Embryonic facial prominence (tissue), 1 donor: ENCODE results near the gene INAFM2.

ENCODE experiments used
- DNase-seq: peaks from one replicate; pipeline ENCODE4 v3.0.0-alpha.2; 2016; ENCODE audit errors: extremely low spot score

Gene INAFM2

DNA sequence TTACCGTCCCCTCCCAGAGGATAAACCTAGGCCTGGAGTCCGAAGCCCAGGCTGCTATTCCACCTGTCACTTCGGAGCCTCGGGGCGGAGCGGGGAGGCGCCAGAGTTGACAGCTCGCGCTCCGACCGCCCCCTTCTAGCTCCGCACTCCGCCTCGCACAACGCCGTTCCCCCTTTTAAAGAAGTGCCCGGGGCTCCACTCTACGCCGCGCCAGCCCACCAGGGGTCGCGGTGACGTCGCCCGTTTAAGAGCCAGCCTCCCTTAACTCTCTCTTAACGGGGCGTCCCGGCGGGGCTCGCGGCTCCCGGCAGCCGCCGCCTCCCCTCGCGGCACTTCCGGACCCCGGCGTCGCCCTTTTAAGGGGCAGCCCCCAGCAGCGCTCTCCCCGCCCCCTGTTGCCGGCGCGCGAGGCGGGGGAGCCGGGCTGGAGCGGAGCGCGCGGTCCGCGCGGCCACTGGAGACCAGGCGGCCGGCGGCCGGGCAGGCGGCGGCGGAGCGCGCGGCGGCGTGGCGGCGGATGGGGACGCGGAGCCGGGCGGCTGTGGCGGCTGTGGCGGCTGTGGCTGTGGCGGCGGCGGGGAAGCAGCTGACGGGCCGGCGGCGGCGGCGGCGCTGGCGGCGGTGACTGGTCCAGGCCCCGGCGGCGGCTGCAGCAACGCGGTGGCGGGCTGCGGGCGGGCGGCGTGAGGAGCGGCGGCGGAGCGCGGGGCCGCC lies at the start of gene INAFM2:
Gene INAFM2, plus strand, starts transcription at position 454 of the 714 bp plus-strand sequence. CDS start 364 bp downstream, outside the sequence.
- DNase-seq, result peak; percentile 93

DNA sequence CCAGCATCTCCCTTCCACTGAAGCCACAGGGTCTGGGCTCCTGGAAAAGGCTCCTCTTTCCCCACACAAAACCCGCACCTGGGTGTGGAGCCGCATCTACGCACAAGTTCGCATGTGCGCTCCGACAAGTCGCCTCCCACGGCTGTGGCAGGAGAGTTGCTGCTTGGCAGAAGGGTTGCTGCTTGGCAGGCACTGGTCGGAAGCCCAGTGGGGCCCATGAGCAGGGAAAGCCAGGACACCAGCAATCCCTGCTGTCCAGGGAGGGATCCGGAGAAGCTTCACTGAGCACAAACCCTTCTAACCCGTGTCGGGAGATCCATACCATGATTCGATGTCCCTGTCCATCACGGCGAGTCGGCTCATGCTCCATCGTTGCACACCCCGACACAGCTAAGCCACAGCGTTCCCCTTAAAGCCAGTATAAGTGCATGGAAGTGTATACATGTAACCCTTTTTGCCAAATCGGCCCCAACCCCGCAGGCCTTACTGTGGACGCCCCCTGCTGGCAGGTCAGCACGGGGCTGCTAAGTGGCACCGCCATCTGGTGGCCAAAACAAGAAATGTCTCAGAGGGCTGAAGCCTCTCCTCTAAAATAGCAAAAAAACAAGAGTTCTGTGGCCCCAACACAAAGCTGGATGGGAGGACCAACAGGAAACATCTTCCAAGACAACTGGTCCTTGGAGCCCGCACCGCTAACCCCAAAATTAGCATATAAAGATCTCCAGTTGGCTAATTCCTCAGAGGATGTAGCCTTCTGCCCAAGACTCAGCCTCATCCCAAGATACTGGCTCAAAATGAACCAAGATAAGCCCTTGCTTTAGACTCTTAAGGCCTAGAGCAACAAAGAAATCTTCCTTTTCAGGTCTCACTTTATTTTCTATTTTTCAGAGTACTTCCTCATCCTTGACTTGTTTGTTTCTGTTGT lies 48.9 kb upstream of the INAFM2 start:
- no peak for DNase-seq

DNA sequence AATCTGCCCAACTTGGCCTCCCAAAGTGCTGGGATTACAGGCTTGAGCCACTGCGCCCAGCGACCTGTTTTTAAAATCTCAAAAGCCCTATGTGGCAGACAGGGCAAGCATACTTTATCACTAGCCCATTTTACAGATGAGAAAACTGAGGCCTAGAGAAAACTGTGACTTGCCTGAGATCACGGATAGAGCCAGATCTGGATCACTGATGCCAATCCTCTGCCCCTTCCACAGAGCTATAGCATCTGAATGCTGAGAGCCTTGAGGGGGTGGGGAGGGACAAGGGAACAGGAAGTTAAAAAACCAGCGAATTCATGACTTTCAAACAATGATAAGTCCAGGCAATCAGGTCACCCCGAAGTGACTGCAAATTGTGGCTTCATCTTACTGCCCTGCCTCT lies 48.0 kb upstream of the INAFM2 start:
- DNase-seq, result no peak

DNA sequence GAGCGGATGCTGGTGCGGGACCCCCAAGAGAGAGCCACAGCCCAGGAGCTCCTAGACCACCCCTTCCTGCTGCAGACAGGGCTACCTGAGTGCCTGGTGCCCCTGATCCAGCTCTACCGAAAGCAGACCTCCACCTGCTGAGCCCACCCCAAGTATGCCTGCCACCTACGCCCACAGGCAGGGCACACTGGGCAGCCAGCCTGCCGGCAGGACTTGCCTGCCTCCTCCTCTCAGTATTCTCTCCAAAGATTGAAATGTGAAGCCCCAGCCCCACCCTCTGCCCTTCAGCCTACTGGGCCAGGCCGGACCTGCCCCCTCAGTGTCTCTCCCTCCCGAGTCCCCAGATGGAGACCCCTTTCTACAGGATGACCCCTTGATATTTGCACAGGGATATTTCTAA lies 47.5 kb upstream of the INAFM2 start:
- no peak for DNase-seq

DNA sequence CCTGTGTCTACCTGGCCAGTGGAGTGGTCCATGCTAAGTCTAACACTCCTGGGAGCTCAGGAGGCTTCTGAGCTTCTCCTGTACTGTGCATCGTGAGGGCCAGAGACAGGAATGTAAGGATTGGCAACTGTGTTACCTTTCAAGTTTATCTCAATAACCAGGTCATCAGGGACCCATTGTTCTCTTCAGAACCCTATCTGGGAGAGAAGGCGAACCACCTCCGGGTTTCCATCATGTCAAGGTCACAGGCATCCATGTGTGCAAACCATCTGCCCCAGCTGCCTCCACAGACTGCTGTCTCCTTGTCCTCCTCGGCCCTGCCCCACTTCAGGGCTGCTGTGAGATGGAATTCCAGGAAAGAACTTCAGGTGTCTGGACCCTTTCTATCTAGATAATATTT lies 46.6 kb upstream of the INAFM2 start:
- DNase-seq, result no peak

DNA sequence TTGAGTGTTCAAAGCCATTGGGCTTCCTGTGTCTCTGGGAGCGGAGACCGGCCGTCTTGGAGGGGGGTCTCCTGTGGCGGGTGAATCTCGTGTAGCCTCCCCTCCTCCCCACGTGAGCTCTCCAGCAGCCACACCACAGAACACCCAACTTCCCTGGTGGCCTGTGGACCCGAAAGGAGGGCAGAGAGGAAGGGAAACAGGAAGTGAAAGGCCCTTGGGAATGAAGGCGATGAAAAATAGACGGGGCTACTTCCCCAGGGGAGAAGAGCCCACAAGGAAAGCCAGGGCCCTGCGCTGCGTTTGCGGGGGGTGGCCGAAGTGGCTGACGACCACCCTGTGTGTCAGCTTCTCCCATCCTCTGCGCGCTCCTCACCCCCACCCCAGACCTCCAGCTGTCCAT lies 46.0 kb upstream of the INAFM2 start:
- DNase-seq, result no peak

DNA sequence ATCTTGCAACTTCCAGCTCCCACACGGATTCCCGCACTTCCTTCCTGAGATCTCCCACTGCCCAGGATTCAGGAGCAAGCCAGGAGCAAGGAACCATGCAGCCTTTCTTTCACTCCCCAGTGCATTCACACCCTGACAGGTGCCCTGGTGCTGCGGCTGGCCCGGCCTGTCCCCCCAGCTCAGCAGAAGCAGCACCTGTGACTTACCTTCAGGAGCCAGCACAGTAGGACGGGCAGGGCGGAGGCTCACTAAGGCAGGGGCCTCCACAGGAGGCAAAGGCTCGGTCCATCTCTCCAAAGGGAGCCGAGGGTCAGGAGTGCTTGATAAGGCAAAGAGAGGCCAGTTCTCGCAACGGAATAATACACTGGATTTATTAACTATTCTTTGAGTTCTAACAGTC lies 45.5 kb upstream of the INAFM2 start:
- DNase-seq, result no peak

DNA sequence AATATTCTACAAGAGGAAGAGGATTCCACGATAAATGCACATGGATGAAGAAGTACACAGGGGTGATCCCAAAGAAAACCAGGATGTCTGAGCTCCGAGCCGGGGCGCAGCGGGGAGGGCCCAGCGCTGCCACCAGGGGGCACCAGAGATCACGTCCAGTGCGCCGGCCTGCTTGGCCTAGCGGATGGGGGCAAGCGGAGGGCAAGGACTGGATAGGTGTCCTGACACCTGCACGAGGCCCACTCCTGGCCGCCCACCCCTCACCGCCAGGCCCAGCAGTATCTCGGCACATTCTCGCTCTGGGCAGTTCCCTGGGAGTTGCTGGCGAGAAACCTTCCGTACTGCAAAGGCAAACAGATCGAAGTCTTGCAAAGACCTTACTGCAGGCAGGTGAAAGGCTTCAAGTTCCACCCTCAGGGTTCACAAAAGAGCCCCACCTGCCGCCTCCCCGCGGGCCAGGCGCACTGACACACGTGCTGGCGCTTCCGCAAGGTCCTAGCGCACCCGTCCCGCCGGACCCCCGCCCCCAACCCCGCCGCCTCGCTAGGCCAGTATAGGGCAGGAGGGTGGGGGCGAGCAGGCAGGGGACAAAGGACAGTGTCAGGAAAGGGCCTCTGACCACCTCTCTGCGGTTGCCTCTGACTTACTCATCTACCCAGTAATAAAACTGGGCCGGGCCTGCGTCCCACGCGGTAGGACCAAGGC lies 43.9 kb upstream of the INAFM2 start:
- DNase-seq, result no peak

DNA sequence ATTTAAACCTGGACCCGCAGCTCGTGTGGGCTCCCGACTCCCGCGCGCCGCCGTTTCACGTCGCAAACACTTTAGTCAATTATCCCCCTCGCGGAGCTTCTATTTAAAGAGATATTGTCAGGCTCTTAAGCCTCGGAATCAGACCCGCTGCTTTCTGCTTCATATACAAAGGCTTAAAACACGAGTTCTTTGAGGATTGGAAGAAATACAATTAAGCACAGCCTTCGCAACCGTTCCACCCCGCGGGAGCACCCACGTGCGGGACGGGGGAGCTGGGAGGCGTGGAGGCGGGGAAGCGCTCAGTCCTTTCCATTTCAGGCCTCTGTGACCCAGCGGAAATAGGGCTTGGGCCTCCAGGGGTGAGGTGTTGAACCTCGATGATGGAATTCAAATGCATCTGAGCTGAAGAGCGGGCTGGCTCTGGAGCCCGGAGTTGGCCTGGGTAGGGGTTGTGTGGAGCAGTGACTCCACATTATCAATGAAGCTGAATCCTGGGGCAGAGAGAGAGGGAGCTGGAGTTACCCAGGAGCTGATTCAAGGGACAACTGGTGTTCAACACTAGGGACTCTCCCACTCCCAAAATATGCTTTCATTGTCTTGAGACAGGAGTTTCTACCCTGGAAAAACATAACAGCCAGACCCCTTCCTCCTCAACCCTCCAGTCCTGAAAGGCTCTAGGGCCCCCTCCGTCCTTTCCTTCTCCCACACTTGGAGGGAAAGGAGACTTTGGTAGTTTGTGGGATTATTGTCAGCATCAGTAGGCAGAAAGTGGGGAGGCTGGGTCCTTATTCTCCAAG lies 43.0 kb upstream of the INAFM2 start:
- DNase-seq, result no peak

DNA sequence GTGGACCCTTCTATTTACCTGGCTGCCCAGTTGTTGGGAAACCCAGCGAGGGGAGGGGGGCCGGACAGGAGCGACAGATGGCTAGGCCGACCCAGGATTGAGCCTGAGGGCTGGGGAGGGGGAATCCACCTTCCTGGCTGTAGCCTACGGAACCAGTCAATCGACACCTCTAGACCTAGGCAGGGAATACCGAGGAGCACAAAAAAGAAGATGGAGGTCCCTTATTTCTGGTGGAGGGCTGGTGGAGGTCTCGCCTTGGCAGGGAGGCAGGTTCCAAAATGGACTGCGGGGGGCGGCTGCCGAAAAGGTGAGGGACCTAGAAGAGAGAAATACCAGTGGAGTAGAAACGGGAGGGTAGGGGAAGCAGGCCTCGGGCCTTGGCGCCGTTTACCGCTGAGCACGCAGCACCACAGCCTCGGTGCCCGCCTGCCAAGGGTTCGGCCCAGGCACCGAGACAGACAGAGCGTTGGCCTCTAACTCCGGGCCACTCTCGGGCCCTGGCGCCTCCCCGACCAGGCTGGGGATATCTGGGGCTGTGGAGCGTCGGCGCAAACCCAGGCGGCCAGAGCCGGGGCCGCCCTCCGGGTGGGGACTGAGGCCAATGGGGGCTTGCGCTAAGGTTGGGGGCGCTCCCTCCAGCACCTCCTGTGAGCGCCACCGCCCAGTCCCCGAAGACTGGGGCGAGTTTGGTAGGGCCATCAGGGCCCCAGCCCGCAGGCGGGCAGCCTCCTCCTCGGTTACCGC lies 42.3 kb upstream of the INAFM2 start:
- no peak for DNase-seq

DNA sequence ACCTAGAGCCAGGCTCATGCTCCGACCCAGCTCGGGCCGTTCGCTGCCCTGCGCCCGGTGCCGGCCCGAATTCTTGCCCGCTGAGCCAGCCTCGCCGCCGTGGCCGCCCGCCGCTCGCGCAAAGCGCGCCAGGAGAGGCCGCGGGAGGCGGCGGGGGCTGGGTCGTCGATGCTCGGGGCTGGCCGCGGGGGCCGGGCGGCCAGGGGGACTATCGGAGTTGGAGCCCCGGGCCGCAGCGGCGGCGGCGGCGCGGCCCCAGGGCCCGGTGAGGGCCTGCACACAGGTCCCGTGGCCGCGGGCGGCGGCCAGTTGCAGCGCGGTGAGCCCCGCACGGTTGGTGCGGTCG lies 41.7 kb upstream of the INAFM2 start:
- DNase-seq, result no peak

DNA sequence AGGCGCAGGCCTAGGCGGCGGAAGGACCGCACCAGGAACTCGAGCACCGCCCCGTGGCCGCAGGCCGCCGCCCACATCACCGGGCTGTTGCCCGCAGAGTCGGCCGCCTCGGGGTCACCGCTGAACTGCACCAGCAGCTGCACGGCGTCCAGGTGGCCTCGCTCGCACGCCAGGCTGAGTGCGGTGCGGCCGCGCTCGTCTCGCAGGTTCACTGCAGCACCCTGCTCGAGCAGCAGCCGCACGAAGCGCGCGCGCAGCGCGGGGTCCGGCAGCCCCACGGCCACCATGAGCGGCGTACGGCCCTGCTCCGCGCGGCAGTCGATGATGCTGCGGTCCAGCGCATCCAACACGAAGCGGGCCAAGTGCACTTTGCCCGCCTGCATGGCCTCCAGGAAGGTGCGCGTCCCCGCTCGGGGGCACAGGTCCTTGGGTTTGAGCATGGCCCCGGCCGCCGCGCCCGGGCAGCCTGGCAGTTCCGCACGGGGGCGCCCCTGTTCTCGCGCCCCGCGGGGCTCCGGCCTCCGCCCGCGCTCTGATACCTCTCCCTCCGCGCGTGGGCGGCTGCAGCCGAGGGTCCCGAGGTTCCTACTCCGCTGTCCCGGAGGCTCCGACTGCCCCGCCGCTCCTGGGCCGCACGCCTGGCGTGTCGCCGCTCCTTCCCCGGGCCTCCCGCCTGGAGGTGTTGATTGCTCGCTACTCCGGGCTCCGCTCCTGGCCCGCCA lies 41.2 kb upstream of the INAFM2 start:
- DNase-seq, result no peak

DNA sequence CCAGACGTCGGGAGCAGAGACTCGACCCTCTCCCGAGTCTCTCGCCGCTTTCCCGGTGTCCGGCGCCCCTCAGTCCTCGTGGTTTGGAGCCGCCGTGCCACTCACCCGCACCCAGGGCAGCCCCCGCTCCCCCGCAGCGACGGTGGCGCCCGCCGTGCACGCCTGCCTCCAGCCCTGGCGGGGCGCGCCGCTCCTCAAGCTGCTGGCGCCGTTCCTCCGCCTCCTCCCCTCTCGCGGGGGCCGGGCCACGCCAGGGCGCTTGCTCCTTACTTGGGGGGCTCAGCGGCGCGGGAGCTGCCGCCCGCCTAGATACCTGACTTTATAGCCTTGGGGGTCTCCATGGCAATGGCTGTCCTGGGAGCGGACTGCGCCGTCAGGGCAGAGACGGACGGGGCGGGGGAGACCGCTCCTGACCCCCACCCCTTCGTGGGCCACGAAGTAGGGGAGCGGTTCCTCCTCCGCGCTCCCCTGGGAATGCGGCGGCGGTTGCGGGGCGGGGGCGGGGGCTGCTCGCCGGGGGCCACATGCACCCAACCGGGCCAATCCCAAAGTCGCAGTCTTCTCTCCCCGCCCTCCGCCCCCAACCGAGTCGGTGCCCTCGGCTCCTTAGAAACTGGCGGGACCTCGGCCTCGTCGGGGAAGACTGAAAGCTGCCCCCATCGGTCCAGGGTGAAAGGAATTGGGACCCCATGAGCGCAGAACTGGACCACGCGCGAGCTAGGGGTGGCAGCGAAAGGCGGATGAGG lies 40.5 kb upstream of the INAFM2 start, which contains the start of gene ANKRD63:
Gene ANKRD63, minus strand, starts transcription at position 196 of the 746 bp plus-strand sequence. CDS start 478 bp downstream, outside the sequence.
- DNase-seq, result no peak

DNA sequence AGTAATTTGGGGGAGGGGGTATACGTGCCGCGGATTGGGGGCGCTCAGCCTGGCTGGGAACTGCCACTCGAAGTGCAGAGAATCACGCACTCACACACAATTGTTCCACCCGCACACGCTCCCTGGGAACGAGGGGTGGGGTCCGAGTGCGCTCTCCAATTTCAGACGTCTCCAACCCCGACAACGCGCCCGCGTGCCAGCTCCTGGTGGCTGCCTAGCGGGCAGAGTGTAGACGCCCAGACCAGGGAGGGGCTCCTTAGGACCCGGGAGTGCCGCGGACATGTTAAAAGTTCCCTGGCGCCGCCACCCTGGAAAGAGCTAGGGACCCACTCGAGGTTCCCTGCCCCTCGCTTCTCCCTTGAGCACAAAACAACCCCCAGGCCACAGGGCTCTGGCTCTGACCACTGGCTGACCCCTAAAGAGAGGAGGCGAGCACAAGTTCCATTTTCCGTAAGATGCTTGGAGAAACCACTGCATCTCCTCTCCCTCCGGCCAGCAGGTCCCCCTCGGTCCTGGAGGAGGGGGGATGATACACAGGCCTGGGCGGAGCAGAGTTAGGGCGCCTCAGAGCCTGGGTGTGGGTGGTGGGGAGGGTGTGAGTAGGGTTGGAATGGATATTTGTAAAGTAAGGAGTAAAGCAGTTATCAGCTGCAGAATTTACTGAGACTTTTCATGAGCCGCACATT lies 39.7 kb upstream of the INAFM2 start:
- DNase-seq, result no peak

DNA sequence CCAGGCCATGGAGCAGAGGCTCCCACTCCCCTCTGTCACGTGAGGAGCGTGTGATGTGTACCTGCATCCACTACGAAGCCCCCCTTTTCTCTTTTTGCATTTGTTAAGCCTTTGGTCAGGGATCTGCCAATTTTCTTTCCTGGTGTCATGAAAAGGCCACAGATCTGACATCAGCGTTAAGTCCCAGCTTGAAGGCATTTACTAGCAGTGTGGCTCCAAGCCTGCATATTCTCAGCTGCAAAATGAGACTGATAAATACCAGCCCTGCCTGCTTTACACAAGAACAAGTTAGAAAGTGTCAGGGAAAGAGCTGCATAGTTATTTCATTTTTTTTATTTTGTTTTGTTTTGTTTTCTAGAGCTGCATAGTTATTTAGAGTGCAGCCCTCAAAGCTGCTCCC lies 38.3 kb upstream of the INAFM2 start:
- peak; percentile 31 for DNase-seq

DNA sequence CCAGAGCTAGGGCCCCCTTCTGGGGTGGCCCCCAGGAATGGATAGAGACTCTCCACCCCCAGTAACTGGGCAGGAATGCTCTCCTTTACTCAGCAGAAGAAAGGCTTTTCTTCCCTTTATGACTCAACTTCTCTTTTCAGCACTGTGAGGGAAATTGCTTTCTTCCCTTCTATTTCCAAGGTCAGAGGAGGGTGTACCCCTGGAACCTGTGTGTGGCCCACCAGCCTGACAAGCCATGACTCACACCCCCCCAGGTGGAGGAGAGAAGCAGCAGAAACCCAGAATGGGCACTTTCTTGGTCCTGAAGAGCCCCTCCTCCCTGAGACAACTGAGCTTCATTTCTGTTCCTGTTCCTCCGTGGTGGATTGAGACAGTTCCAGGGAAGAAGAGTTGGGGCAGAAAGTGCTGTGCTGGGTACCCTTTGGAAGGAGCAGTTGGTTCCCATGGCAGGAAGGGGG lies 37.9 kb upstream of the INAFM2 start:
- no peak for DNase-seq

DNA sequence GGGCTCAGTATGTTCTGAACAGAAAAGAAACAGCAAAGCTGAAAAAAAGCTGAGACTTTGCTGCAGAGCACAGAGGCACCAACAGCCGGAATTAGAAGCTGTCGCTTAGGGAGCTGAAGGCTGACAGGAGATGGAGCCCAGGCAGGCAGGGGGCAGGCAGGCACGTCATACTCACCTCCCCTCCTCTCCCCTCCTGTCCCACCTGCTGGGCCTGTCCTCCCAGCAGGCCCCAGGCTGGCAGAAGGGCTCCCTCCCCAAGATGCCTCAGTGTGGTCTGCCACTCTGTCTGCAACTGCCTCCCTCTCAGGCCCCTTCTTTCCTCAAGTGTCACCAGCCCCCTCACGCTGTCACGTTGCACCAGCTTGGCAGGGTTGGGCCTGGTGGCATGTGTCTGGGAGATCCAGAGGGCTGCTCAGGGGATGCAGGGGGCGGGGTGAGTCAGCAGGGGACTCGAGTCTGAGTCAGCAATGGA lies 37.4 kb upstream of the INAFM2 start:
- no peak for DNase-seq

DNA sequence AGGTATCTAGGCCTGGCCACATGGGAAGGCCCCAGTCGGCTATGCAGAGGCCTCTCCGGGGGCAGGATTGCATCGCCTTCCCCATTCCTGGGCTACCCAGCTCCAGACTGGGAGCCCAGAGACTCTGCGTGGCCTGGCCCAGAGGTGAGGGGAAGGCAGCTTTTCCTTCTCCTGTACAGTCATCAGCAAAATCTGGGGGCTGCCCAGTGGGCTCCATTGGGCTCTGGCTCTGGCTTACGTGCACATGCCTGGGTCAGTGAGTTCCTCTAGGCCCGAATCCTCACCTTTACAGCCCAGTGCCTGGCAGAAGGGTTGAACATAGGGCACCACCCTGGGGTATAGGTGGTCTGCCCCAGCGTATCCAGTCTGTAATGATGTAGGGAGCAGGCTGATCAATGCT lies 36.7 kb upstream of the INAFM2 start:
- no peak for DNase-seq

DNA sequence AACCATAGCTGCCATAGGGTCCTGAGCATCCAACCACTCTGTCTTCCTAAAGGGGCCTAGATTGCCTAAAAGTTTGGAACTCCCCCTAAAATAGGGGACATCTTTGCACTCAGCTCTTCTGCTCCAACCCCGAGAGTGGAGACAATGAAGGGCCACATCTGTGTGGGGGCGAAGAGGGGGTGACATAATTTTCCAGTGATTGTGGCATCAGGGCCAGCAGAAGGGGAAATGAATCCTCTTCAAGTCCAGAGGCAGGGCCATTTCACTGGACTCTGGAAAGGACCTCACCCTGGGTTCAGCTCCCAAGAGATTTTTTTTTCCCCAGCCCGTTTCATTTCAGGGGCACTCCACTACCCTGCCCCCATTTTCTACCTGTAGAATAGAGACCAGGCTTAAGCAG lies 36.0 kb upstream of the INAFM2 start:
- DNase-seq, result no peak
